ENCODE results near the gene OR10T2.
"Not testable (repeated sequence)": the region's sequence is repeated elsewhere in the genome, so short reads cannot be mapped to it uniquely, and the experiment has no call there.

OR10T2 gene

DNA sequence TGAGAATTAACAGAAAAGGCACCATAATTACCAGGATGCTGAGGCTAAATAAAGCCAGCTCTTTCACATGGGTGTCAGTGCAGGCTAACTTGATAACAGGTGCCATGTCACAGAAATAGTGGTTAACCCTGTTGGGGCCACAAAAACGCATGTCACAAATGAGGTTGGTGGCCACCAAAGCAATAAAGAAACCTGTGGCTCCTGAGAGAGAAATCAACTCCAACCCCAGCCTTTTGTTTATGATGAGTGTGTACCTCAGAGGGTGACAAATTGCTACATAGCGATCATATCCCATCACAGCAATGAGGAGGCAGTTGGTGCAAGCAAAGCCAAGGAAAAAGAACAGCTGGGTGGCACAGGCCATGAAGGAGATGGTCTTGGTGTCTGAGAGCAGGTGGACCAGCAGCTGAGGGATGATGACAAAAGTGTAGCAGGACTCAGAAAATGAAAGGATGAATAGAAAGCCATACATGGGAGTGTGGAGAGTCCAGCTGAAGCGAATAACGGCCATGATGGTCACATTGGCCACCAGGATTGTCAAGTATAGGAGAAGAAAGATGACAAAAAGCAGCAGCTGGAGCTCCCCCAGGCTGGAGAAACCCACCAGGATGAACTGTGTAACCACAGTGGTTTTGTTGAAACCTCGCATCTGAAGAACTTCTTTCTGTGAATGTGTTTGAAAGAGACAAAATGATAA, at the start of gene OR10T2:
Gene OR10T2, minus strand, starts transcription at position 649 of the 697 bp plus-strand sequence. Its CDS starts 0 bp downstream, at position 649.
- DNase-seq (ENCODE audit: low spot score) = no peak

- no peak for DNase-seq (ENCODE audit: low spot score)
Measured at GRCh38 chr1:158445376-158445775, 46.1 kb upstream of the OR10T2 start.

GRCh38 chr1:158434741-158435140, 35.5 kb upstream of the OR10T2 start:
- no peak for DNase-seq (ENCODE audit: low spot score)

- not testable (repeated sequence) for DNase-seq (ENCODE audit: low spot score)
Measured at GRCh38 chr1:158430163-158430562, 30.9 kb upstream of the OR10T2 start.

GRCh38 chr1:158426137-158426536, 26.9 kb upstream of the OR10T2 start, which contains the start of gene OR10K2:
TSS of gene OR10K2 (minus strand) at chr1:158426237. CDS start at chr1:158420866, 5,371 bp downstream.
- no peak for DNase-seq (ENCODE audit: low spot score)

DNA sequence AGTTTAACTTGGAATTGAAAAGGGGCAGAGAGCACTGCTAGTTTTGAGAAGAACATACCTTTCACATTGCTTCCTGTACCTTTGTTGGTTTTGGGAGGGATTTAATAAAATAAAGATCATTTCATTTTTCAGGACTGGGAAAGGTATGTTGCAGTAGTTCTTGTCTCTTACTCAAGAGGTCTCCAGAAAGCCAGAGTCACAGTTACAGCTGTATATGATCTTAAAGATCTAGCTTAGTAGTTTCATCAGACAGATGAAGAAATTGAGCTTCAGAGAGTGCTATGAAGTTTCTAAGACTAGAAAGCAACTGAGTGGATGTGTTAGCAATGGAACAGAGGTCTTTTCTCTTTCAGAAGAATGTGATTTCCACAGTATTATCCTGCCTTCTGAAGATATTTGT, 25.8 kb upstream of the OR10T2 start:
- DNase-seq (ENCODE audit: low spot score) = no peak

GRCh38 chr1:158422212-158422611, 22.9 kb upstream of the OR10T2 start:
- DNase-seq (ENCODE audit: low spot score) = no peak

GRCh38 chr1:158417586-158417985, 18.3 kb upstream of the OR10T2 start:
- DNase-seq (ENCODE audit: low spot score) = no peak

DNA sequence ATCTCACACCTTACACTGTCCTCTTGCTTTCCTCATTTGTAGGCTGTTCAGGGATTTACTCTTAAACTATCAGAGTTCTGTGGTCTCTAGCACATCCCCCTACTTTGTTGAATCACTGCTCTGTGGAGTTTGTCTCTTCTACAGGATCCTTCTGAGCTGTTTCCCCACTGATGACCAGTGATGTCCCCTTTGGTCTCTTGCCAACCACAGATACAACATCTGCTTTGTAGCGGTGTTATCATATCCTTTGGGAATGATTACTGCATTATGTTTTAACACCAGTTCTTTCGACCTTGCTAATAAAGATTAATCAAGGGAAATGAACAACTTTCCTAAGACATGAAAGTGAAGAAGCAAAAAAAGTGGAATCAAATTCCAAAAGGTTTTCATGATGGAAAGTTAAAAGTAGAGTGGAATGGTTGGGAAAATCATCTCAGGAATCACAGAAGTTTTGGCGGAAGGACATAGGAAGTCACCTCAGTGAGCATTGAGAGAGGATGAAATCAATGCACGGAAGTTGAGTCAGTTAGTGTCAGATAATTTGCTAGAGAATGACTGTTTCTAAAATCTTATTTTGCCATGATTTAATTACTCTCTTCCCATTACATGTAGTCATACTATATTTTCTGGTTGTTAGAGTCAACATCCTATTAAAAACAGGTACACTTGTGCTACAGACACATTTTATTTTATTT, 15.5 kb upstream of the OR10T2 start:
- DNase-seq (ENCODE audit: low spot score) = no peak

- DNase-seq (ENCODE audit: low spot score) = no peak
Measured at GRCh38 chr1:158407092-158407491, 7.8 kb upstream of the OR10T2 start.

DNA sequence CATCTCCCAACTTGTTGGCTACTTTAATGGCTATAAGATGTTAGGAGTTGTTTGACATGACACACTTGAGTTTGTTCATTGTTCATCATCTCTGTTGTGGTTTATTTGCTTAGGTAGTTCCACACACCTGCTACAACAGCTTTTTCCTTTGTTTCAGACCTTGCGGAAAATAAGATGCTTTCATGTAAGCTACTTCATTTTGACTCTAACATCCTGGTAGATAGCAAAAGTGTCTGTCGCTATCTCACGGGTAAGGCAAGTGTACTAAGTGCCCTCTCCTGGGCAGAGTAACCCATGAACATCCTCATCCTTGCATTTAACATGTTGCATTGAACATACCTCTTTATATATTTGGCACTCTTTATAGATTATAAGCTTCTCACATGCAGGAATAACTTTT, 1.6 kb upstream of the OR10T2 start:
- DNase-seq (ENCODE audit: low spot score) = no peak

DNA sequence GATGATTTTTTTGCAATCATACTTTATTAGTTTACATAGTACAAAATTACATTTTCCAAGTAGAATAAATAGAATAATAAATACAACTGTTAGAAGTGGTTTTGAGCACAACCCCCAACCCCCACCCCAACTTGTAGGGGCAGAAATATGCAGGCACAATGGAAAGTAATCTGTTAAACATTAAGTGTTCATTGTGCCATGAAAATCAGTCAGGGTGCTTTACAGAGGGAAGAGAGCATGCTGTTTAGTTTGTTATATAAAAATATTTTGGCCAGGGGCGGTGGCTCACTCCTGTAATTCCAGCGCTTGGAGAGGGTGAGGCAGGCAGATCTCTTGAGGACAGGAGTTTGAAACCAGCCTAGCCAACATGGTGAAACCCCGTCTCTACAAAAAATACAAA, 2.6 kb downstream of the OR10T2 start:
- DNase-seq (ENCODE audit: low spot score) = no peak

GRCh38 chr1:158393476-158393875, 5.8 kb downstream of the OR10T2 start:
- no peak for DNase-seq (ENCODE audit: low spot score)

- DNase-seq (ENCODE audit: low spot score) = no peak
Measured at GRCh38 chr1:158391099-158391498, 8.2 kb downstream of the OR10T2 start.

DNA sequence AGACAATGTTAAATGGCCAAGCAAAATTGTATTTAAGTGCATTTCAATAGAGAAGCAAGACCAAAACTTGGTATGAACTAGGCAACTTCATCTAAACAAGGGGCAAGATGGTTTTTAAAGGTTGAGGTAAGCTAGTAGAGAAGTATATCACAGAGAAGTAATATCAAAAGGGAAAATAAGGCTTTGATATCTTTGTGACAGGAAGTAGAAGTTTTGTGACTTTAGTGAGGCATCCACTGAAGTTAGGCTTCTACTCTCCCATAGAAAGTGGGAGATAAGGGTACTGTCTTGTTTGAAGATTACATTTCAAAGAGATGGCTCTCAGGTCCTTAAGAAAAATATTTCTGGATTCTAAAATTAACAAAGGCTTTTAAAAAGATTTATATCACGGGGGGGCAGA, 8.9 kb downstream of the OR10T2 start:
- no peak for DNase-seq (ENCODE audit: low spot score)

- no peak for DNase-seq (ENCODE audit: low spot score)
Measured at GRCh38 chr1:158374860-158375259, 24.4 kb downstream of the OR10T2 start.

GRCh38 chr1:158374101-158374500, 25.2 kb downstream of the OR10T2 start:
- DNase-seq (ENCODE audit: low spot score) = not testable (repeated sequence)

DNA sequence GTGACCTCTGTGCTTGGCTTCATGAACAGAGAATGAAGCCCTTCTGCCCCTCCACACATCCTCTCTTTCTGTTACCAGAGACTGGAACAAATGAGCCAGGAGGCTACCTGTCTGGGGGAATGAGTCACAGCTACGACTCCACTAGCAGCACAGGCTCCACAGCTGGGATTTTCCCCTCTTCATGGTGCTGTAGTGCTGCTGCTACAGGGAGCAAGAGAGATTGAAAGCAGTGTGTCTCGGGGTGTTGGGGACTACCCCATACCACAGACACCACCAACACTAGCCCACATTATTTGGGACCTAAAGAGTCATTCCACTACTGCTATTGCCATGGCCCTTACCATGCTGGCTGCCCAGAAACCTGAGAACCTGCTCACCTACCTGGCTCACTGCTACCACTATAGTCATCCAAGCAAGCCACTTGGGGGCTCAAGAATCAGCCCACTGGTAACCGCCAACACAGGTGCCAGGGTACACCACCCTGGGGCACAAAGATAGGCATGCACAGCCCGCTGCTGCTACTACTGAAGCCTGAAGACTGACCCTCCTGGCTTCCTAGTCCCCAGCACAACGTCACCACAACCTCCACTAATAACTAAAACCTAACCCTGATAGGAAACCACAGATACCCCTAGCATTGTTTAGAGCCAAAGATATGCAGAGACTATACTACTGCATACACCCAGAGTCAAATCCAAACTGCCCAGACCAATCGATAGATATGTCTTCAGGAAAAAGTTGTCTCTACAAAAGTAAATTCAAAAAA, 27.9 kb downstream of the OR10T2 start:
- no peak for DNase-seq (ENCODE audit: low spot score)

- DNase-seq (ENCODE audit: low spot score) = no peak
Measured at GRCh38 chr1:158366783-158367182, 32.5 kb downstream of the OR10T2 start.

DNA sequence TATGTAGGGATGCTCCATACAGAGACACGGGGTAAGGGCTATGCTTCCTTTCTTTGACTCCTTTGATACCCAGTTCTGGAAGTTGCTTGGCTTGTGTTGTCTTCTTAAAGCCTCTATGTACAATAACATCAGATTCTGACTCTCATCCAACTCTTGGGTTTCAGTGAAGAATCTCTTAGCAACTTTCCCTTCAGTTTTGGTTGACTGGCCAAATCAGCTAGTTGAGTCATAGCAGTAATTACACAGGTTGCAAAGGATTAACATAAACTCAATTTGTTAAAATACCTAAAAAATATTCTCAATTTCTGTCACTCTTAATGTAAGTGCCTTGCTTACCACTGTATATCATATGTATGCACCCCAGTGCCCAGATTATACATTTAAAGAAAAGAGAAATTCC, 36.3 kb downstream of the OR10T2 start:
- DNase-seq (ENCODE audit: low spot score) = no peak

DNA sequence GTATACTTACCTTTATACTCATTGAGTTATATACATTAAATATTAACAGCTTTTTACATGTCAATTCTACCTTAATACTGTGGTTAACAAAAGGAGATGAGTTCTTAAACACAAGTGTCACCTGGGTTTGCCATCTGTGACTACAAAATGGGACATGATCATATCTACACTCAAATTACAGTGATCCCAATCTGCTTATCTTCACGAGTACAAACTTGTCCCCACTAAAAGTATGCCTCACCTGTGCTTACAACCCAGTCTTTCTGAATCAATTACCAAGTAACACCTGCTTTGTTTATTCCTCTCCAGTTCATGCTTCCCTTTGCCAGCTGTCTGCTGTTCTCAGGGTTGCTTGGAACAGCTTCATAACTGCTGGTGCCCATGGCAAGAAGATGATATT, 36.8 kb downstream of the OR10T2 start:
- no peak for DNase-seq (ENCODE audit: low spot score)

- DNase-seq (ENCODE audit: low spot score) = no peak
Measured at GRCh38 chr1:158357441-158357840, 41.8 kb downstream of the OR10T2 start.

GRCh38 chr1:158356616-158357015, 42.6 kb downstream of the OR10T2 start:
- no peak for DNase-seq (ENCODE audit: low spot score)
